Retinal pigment epithelial cell (primary cell): ENCODE results near the gene RYK.

Experiments used
- DNase-seq: peaks from one replicate; pipeline ENCODE4 v3.0.0-alpha.2; 2010; ENCODE audit warnings: low read depth
- H3K4me3 ChIP-seq: 2 replicates; pipeline ENCODE4 v1.5.1; 2011; ENCODE audit warnings: mild to moderate bottlenecking, low read length, control low read depth, moderate library complexity
- CTCF ChIP-seq: conservative IDR thresholded peaks from 2 replicates; pipeline ENCODE4 v1.5.1; 2011; ENCODE audit warnings: low read depth, low read length, control low read depth, inconsistent platforms

RYK gene

GRCh38 chr3:134250717-134251220, at the start of gene RYK:
Gene RYK (minus strand): TSS chr3:134250859. CDS start chr3:134250654, 205 bp downstream.
- DNase-seq, result no peak
- no peak for TF ChIP-seq CTCF

GRCh38 chr3:134299888-134300206, 49.2 kb upstream of the RYK start:
- DNase-seq, result no peak
- no peak overlapping the region for H3K4me3 ChIP-seq
- no peak for TF ChIP-seq CTCF

More at GRCh38 chr3:134250717-134251220, at the start of gene RYK:
- peak within 1 kb of the TSS; percentile 65 for H3K4me3 ChIP-seq

GRCh38 chr3:134299185-134299887, 48.7 kb upstream of the RYK start:
- H3K4me3 ChIP-seq, result no peak overlapping the region
- no peak for DNase-seq
- TF ChIP-seq CTCF, result peak; percentile 49

GRCh38 chr3:134298249-134298648, 47.6 kb upstream of the RYK start:
- no peak overlapping the region for H3K4me3 ChIP-seq
- no peak for TF ChIP-seq CTCF
- no peak for DNase-seq

GRCh38 chr3:134296616-134297015, 46.0 kb upstream of the RYK start:
- no peak for TF ChIP-seq CTCF
- DNase-seq, result no peak
- no peak overlapping the region for H3K4me3 ChIP-seq

GRCh38 chr3:134295930-134296329, 45.3 kb upstream of the RYK start:
- no peak overlapping the region for H3K4me3 ChIP-seq
- TF ChIP-seq CTCF, result no peak
- DNase-seq, result no peak
